Measurements from ENCODE around the gene OR52I2.

OR52I2 gene

DNA sequence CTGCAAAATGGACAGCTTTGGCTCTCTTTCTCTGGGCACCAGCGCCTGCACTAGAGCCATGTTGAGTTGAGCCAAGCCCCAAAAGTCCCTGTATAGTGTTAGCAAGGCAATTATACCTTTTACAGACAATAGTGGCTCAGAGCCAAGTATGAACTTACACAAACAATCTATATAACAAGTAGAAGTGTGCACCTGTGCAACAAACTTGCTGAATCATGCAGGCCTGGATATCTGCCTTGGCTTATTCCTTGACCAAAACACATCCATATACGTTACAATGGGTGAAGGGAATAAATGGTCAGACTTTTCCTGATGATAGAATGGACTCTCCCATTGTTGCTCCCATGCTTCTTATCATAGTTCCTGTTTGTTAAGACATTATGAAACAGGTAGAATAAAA, 3.8 kb upstream of the OR52I2 start:
- H3K4me3 ChIP-seq (ENCODE audit: low read depth, low read length) = no peak overlapping the region
- TF ChIP-seq, protein P1, sequence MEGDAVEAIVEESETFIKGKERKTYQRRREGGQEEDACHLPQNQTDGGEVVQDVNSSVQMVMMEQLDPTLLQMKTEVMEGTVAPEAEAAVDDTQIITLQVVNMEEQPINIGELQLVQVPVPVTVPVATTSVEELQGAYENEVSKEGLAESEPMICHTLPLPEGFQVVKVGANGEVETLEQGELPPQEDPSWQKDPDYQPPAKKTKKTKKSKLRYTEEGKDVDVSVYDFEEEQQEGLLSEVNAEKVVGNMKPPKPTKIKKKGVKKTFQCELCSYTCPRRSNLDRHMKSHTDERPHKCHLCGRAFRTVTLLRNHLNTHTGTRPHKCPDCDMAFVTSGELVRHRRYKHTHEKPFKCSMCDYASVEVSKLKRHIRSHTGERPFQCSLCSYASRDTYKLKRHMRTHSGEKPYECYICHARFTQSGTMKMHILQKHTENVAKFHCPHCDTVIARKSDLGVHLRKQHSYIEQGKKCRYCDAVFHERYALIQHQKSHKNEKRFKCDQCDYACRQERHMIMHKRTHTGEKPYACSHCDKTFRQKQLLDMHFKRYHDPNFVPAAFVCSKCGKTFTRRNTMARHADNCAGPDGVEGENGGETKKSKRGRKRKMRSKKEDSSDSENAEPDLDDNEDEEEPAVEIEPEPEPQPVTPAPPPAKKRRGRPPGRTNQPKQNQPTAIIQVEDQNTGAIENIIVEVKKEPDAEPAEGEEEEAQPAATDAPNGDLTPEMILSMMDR (IDR thresholded peaks at IDR 0.05; ENCODE audit: borderline replicate concordance, insufficient read depth, low read depth, low read length) = no peak

DNA sequence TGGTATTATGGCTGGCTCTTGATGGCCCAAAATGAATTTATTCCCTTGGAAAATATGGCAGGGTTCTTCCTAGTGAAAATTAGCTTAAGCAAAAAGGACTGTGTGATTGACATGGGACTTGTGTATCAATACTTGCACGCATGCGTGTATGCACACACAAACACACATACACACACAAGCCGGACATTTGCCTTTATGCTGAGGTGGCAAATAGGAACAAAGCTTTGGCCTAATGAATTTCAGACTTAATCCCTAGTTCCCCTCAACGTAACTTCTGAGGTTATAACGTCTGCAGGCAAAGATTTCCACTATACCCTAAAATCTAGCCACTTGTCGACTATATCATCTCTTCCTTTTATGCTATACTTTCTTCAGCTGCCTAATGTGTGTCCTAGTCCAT, 2.9 kb upstream of the OR52I2 start:
- H3K4me3 ChIP-seq (ENCODE audit: low read depth, low read length) = no peak overlapping the region
- TF ChIP-seq, protein P1 (IDR thresholded peaks at IDR 0.05; ENCODE audit: borderline replicate concordance, insufficient read depth, low read depth, low read length) = no peak

DNA sequence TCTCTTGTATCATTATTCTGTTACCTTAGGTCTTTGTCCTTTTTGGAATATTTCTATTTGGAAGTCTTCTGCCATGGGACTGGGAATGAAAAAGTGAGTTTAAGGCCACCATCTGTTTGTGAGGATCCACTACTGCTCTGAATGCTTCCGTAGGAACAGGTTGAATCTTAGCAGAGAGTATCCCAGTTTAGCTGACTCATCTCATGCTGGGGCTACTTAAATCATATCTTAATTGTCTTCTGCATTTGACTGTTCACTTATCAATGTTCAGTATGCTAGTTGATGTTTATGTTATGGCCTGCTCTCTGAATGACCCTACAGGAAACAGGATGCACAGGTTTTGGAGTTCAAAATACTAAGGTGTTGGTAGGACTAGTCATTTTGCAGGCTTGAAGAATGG, 1.4 kb upstream of the OR52I2 start:
- TF ChIP-seq, protein P1 (IDR thresholded peaks at IDR 0.05; ENCODE audit: borderline replicate concordance, insufficient read depth, low read depth, low read length) = no peak
- no peak overlapping the region for H3K4me3 ChIP-seq (ENCODE audit: low read depth, low read length)

DNA sequence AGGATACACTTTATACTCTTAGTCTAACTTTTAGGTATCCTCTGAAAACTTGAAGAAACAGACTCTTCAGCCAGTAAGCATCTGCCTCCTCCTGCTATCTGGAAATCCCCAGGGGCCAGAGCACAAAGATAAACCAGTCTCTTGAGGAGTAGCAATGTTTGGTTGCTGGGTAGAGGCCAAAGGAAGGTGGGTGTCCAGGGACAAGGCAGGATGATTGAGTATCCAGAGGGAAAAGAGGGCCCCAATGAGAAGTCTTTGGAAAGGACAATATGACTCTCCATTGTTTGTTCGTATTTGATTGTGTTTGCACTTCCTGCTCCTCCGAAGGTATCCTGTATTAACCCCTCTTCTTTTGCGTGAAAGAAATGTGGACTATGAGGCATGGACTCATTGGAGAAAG, 7.5 kb downstream of the OR52I2 start:
- H3K4me3 ChIP-seq (ENCODE audit: low read depth, low read length) = no peak overlapping the region
- TF ChIP-seq, protein P1 (IDR thresholded peaks at IDR 0.05; ENCODE audit: borderline replicate concordance, insufficient read depth, low read depth, low read length) = no peak

DNA sequence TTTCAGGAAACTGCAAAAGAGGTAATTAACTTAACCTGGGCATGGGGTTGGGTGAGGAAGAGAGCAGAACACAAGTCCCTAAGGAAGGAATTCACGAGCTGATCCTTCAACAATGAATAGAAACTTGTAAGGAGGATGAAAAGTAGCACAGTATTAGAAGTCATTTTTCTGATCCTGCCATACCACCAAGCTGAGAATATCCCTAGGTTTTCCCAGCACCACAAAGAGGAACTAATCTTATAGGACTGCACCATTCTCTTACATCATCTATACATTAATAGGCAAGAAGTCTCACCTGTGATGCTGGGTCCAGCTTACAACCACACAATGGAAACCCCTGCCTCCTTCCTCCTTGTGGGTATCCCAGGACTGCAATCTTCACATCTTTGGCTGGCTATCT, 12.2 kb downstream of the OR52I2 start, which contains the start of gene OR52I1:
TSS of gene OR52I1 (plus strand) at position 301 of the 400 bp plus-strand sequence. CDS start at position 301, 0 bp downstream.
- TF ChIP-seq, protein P1 (IDR thresholded peaks at IDR 0.05; ENCODE audit: borderline replicate concordance, insufficient read depth, low read depth, low read length) = no peak
- H3K4me3 ChIP-seq (ENCODE audit: low read depth, low read length) = no peak within 1 kb of the TSS

DNA sequence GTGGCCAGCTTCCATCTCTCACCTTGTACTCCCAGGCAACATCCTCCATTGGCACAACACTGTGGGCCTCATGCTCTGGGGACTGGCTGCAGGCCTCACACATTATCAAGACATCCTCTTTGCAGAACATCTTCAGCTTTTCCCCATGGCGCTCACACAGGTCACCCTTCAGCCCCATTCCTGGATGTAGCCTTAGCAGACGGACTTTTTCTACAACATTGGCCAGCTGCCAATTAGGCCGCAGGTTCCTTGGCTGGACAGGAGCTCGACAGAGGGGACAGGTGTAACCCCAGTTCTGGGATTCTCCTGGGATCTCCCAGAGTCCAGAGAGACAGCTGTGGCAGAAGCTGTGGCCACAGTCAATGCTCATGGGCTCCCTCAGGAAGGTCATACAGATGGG, 23.5 kb downstream of the OR52I2 start:
- H3K4me3 ChIP-seq (ENCODE audit: low read depth, low read length) = no peak overlapping the region

More for the DNA sequence above, 23.5 kb downstream of the OR52I2 start:
- TF ChIP-seq, protein P1 (IDR thresholded peaks at IDR 0.05; ENCODE audit: borderline replicate concordance, insufficient read depth, low read depth, low read length) = no peak

Measured in GM12875 (cell line).